Gastrocnemius medialis (tissue), 4 donors: ENCODE measurements around the gene COL25A1.

ENCODE experiments used
- CTCF ChIP-seq, 5 experiments: fragments of 450-650 bp in 3 of 5; fragments of 200-600 bp in 2 of 5; sonication (generic) in 2 of 5; IDR thresholded peaks in 4 of 5; conservative IDR thresholded peaks in 1 of 5; 1 replicate in 4 of 5; 2 replicates in 1 of 5; pipeline ENCODE4 v1.5.1; 2016 to 2019; ENCODE audit warnings: antibody characterized with exemption in 5 of 5, mild to moderate bottlenecking in 3 of 5, moderate library complexity in 3 of 5
- POLR2A ChIP-seq, 2 donors: fragments of 450-650 bp; IDR thresholded peaks; one replicate each; pipeline ENCODE4 v1.6.1; 2017; ENCODE audit warnings: antibody characterized with exemption in 2 of 2, mild to moderate bottlenecking in 2 of 2, moderate library complexity in 2 of 2

- TF ChIP-seq CTCF (IDR thresholded peaks at IDR 0.05 in 4 of 5, conservative IDR thresholded peaks at IDR 0.05 in 1 of 5), result no peak
- no peak for TF ChIP-seq POLR2A (IDR thresholded peaks at IDR 0.05)
Observed at GRCh38 chr4:108804648-108805273, 497.7 kb downstream of the COL25A1 start.
